ENCODE measurements around the gene CDH8. TPM values are rescaled to one million over a fixed set of nuclear protein-coding genes. Genes with fewer than 3 reads are reported as not detected.

The CDH8 gene
- total RNA-seq, 2 donors from 2014 or later, result not detected

GRCh38 chr16:61908426-61908825 is 127.8 kb downstream of the CDH8 start:
- DNase-seq (no peak), ATAC-seq (replicated peaks in 1 of 2) (no peak)
- no peaks in the 10 kb centered on the region for H3K36me3 Mint-ChIP-seq (ENCODE audit: insufficient read depth in 2 of 2)
- no peaks in the 10 kb centered on the region for H3K27me3 Mint-ChIP-seq (ENCODE audit: low read depth)
- peaks cover 7 to 9% of the 10 kb centered on the region in 2 donors for H3K9me3 Mint-ChIP-seq
- no peak overlapping the region for H3K4me3 Mint-ChIP-seq
- H3K27ac Mint-ChIP-seq, result no peak overlapping the region
- no peaks in the 10 kb centered on the region for H3K4me1 Mint-ChIP-seq (ENCODE audit: low read depth)

- no peaks in the 10 kb centered on the region for H3K27me3 Mint-ChIP-seq (ENCODE audit: low read depth)
These were observed 134.5 kb downstream of the CDH8 start for GRCh38 chr16:61901689-61902088.

GRCh38 chr16:61900482-61900881 is 135.8 kb downstream of the CDH8 start:
- DNase-seq (no peak), ATAC-seq (replicated peaks in 1 of 2) (no peak)
- Mint-ChIP-seq H3K4me3 (no peak overlapping the region), H3K27ac (no peak overlapping the region), H3K27me3 (ENCODE audit: low read depth) (no peaks in the 10 kb centered on the region), H3K4me1 (ENCODE audit: low read depth) (no peaks in the 10 kb centered on the region), H3K36me3 (ENCODE audit: insufficient read depth in 2 of 2) (peaks cover 0 to 1% of the 10 kb centered on the region in 2 donors), H3K9me3 (peaks cover 11 to 13% of the 10 kb centered on the region in 2 donors)

More at GRCh38 chr16:61901689-61902088, 134.5 kb downstream of the CDH8 start:
- H3K9me3 Mint-ChIP-seq, result peaks cover 11 to 13% of the 10 kb centered on the region in 2 donors
- DNase-seq (no peak), ATAC-seq (replicated peaks in 1 of 2) (no peak)
- no peak overlapping the region for H3K27ac Mint-ChIP-seq
- no peaks in the 10 kb centered on the region for H3K4me1 Mint-ChIP-seq (ENCODE audit: low read depth)
- H3K36me3 Mint-ChIP-seq (ENCODE audit: insufficient read depth in 2 of 2), result peaks cover 0 to 1% of the 10 kb centered on the region in 2 donors
- H3K4me3 Mint-ChIP-seq, result no peak overlapping the region

- no peak for ATAC-seq (replicated peaks in 1 of 2)
These were observed 138.6 kb downstream of the CDH8 start for GRCh38 chr16:61897657-61898056.

GRCh38 chr16:61892531-61892930 is 143.7 kb downstream of the CDH8 start:
- Mint-ChIP-seq H3K4me3 (no peak overlapping the region), H3K36me3 (ENCODE audit: insufficient read depth in 2 of 2) (no peaks in the 10 kb centered on the region), H3K4me1 (ENCODE audit: low read depth) (no peaks in the 10 kb centered on the region), H3K27ac (no peak overlapping the region), H3K27me3 (ENCODE audit: low read depth) (no peaks in the 10 kb centered on the region), H3K9me3 (peaks cover 2 to 5% of the 10 kb centered on the region in 2 donors)
- ATAC-seq (replicated peaks in 1 of 2) (no peak), DNase-seq (no peak)

More at GRCh38 chr16:61897657-61898056, 138.6 kb downstream of the CDH8 start:
- H3K36me3 Mint-ChIP-seq (ENCODE audit: insufficient read depth in 2 of 2), result peaks cover 0 to 1% of the 10 kb centered on the region in 2 donors
- peaks cover 9 to 15% of the 10 kb centered on the region in 2 donors for H3K9me3 Mint-ChIP-seq
- no peaks in the 10 kb centered on the region for H3K4me1 Mint-ChIP-seq (ENCODE audit: low read depth)
- no peak overlapping the region for H3K4me3 Mint-ChIP-seq
- no peaks in the 10 kb centered on the region for H3K27me3 Mint-ChIP-seq (ENCODE audit: low read depth)
- DNase-seq, result no peak
- no peak overlapping the region for H3K27ac Mint-ChIP-seq

- Mint-ChIP-seq H3K36me3 (ENCODE audit: insufficient read depth in 2 of 2) (no peaks in the 10 kb centered on the region), H3K4me3 (no peak overlapping the region), H3K4me1 (ENCODE audit: low read depth) (no peaks in the 10 kb centered on the region), H3K27ac (no peak overlapping the region), H3K9me3 (peaks cover 5 to 7% of the 10 kb centered on the region in 2 donors), H3K27me3 (ENCODE audit: low read depth) (no peaks in the 10 kb centered on the region)
- ATAC-seq (replicated peaks in 1 of 2), result no peak
- no peak for DNase-seq
These were observed 144.8 kb downstream of the CDH8 start for GRCh38 chr16:61891460-61891859.

- H3K27ac Mint-ChIP-seq, result no peak overlapping the region
- H3K4me1 Mint-ChIP-seq (ENCODE audit: low read depth), result no peaks in the 10 kb centered on the region
- ATAC-seq (replicated peaks in 1 of 2), result no peak
- H3K27me3 Mint-ChIP-seq (ENCODE audit: low read depth), result no peaks in the 10 kb centered on the region
- no peak overlapping the region for H3K4me3 Mint-ChIP-seq
- no peak for DNase-seq
- H3K9me3 Mint-ChIP-seq, result peaks cover 5 to 7% of the 10 kb centered on the region in 2 donors
- no peaks in the 10 kb centered on the region for H3K36me3 Mint-ChIP-seq (ENCODE audit: insufficient read depth in 2 of 2)
These were observed 145.9 kb downstream of the CDH8 start for GRCh38 chr16:61890386-61890785.

- Mint-ChIP-seq H3K27ac (no peak overlapping the region), H3K4me1 (ENCODE audit: low read depth) (no peaks in the 10 kb centered on the region), H3K27me3 (ENCODE audit: low read depth) (no peaks in the 10 kb centered on the region), H3K36me3 (ENCODE audit: insufficient read depth in 2 of 2) (no peaks in the 10 kb centered on the region), H3K4me3 (no peak overlapping the region), H3K9me3 (peaks cover 4 to 9% of the 10 kb centered on the region in 2 donors)
- ATAC-seq (replicated peaks in 1 of 2) (no peak), DNase-seq (no peak)
These were observed 148.3 kb downstream of the CDH8 start for GRCh38 chr16:61887903-61888302.

- Mint-ChIP-seq H3K4me3 (no peak overlapping the region), H3K9me3 (peaks cover 4 to 16% of the 10 kb centered on the region in 2 donors), H3K27me3 (ENCODE audit: low read depth) (no peaks in the 10 kb centered on the region), H3K27ac (no peak overlapping the region), H3K36me3 (ENCODE audit: insufficient read depth in 2 of 2) (no peaks in the 10 kb centered on the region), H3K4me1 (ENCODE audit: low read depth) (no peaks in the 10 kb centered on the region)
- ATAC-seq (replicated peaks in 1 of 2) (no peak), DNase-seq (no peak)
These were observed 150.9 kb downstream of the CDH8 start for GRCh38 chr16:61885343-61885742.

GRCh38 chr16:61879306-61879705 is 156.9 kb downstream of the CDH8 start:
- no peak for DNase-seq
- H3K9me3 Mint-ChIP-seq, result peaks cover 3 to 15% of the 10 kb centered on the region in 2 donors
- no peak for ATAC-seq (replicated peaks in 1 of 2)
- peaks cover 0 to 2% of the 10 kb centered on the region in 2 donors for H3K36me3 Mint-ChIP-seq (ENCODE audit: insufficient read depth in 2 of 2)
- H3K27me3 Mint-ChIP-seq (ENCODE audit: low read depth), result no peaks in the 10 kb centered on the region
- H3K4me1 Mint-ChIP-seq (ENCODE audit: low read depth), result no peaks in the 10 kb centered on the region
- no peak overlapping the region for H3K4me3 Mint-ChIP-seq
- no peak overlapping the region for H3K27ac Mint-ChIP-seq

- Mint-ChIP-seq H3K4me3 (no peak overlapping the region), H3K36me3 (ENCODE audit: insufficient read depth in 2 of 2) (peaks cover 0 to 2% of the 10 kb centered on the region in 2 donors), H3K27ac (no peak overlapping the region), H3K9me3 (peaks cover 3 to 14% of the 10 kb centered on the region in 2 donors), H3K4me1 (ENCODE audit: low read depth) (no peaks in the 10 kb centered on the region), H3K27me3 (ENCODE audit: low read depth) (no peaks in the 10 kb centered on the region)
- no peak for DNase-seq
- no peak for ATAC-seq (replicated peaks in 1 of 2)
These were observed 158.8 kb downstream of the CDH8 start for GRCh38 chr16:61877436-61877835.

GRCh38 chr16:61872778-61873119 is 163.5 kb downstream of the CDH8 start:
- Mint-ChIP-seq H3K4me3 (no peak overlapping the region), H3K36me3 (ENCODE audit: insufficient read depth in 2 of 2) (no peaks in the 10 kb centered on the region), H3K27me3 (ENCODE audit: low read depth) (no peaks in the 10 kb centered on the region), H3K27ac (no peak overlapping the region), H3K9me3 (peaks cover 5 to 10% of the 10 kb centered on the region in 2 donors), H3K4me1 (ENCODE audit: low read depth) (no peaks in the 10 kb centered on the region)
- DNase-seq (no peak), ATAC-seq (replicated peaks in 1 of 2) (no peak)

- no peak overlapping the region for H3K27ac Mint-ChIP-seq
- peaks cover 7 to 13% of the 10 kb centered on the region in 2 donors for H3K9me3 Mint-ChIP-seq
- ATAC-seq (replicated peaks in 1 of 2) (no peak), DNase-seq (no peak)
- no peaks in the 10 kb centered on the region for H3K36me3 Mint-ChIP-seq (ENCODE audit: insufficient read depth in 2 of 2)
- H3K4me1 Mint-ChIP-seq (ENCODE audit: low read depth), result no peaks in the 10 kb centered on the region
- no peak overlapping the region for H3K4me3 Mint-ChIP-seq
- H3K27me3 Mint-ChIP-seq (ENCODE audit: low read depth), result no peaks in the 10 kb centered on the region
These were observed 164.1 kb downstream of the CDH8 start for GRCh38 chr16:61871837-61872777.

All from activated T-cell treated with anti-CD3 and anti-CD28 coated beads, Interleukin-2, amount 50 U/mL, for 72 hours (primary cell).